Activated T-helper 1 cell treated with Interleukin-2 at 50 U/mL for 16 hours (primary cell): ENCODE measurements around the gene SYT3.
"Not testable (repeated sequence)": the region's sequence is repeated elsewhere in the genome, so short reads cannot be mapped to it uniquely, and the experiment has no call there.

Source experiments
- DNase-seq: peaks from one replicate; pipeline ENCODE4 v3.0.0-alpha.2; 2020; ENCODE audit warnings: low read depth

SYT3 gene

DNA sequence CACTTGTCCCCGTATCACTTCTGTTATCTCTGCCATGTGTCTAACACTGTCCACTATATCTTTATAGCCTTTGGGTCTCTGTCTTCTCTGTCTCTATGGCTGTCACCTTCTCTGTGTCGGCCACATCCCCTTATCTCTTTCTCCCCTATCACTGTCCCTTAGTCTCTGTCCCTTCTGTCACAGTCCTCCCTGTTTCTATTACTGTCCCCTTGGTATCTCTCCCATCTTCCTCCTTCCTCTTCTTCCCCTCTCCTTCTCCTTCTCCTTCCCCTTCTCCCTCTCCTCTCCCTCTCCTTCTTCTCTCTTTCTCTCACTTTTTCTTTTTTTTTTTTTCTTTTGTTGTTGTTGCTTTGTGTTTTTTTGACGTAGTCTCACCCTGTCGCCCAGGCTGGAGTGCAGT lies 36.7 kb downstream of the SYT3 start:
- DNase-seq = no peak

DNA sequence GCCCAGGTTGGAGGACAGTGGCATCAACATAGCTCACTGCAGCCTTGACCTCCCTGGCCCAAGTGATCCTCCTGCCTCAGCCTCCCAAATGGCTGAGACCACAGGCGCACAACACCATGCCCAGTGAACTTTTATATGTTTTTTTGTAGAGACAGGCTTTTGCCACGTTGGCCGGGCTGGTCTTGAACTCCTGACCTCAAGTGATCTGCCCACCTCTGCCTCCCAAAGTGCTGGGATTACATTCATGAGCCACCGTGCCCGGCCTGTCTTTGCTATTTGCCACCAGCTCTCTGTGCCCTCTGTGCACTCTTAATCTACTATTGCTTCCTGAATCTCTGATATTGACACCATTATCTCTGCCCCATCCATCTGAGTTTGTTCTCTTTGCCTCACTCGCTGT lies 37.2 kb downstream of the SYT3 start:
- DNase-seq = no peak

DNA sequence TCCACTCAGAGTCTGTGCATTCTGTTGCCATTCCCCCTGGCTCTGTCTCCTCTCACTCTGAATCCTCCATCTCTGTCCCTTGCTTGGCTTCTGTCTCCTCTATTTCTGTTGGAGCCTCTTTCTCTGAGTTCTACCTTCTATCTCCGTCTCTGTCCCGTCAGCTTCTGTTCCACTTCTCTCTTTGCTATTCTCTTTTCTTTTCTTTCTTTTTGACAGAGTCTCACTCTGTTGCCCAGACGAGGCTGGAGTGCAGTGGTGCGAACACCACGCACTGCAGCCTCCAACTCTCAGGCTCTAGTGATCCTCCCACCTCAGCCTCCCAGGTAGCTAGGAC lies 37.6 kb downstream of the SYT3 start:
- DNase-seq = no peak

DNA sequence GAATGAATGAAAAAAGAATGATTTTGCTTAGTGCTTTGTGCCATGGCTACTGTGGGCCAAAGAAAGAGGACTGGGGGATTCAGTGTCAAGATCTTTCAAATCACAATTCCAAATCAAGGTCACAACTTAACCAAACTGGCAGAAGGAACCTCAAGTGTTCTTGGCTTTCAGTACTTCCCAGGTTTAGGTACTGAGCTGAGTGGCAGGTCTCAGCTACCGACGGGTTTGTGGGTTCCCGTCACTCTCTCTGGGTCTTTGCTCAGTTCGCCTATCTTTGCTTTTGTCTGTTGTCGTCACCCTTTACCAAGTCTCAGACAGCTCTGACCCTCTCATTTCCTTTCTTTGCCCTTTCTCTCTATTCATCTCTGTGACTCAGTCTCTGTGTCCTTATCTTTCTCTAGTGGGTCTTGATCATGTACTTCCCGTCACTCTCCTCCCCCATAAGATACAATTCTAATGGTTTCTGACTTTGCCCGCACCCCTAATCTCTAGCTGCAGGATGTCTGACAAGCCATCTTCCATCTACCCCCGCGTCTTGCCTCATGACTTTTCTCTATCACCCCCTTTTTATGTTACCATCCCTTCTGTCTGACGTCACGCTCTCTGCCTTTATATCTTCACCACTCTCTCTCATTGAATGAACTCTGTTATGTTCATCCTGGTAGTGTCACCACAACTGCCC lies 38.1 kb downstream of the SYT3 start:
- no peak for DNase-seq

DNA sequence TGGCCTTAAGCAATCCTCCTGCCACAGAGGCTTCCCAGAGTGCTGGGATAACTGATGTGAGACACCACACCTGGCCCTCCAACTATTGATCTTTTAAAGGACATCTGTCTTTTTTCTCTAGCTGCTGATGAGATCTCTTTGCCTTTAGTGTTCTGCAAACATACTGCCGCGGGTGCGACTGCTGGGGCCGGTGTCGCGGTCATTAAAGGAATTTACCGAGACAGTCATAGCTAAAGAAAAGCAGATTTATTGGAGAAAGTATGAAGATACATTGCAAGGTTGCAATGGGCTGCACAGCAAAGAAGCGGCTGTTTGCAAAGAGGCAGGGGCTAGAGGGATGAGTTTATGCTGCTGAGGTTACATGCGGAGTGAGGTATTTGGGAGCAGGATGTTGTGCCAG lies 40.3 kb downstream of the SYT3 start:
- DNase-seq = no peak

DNA sequence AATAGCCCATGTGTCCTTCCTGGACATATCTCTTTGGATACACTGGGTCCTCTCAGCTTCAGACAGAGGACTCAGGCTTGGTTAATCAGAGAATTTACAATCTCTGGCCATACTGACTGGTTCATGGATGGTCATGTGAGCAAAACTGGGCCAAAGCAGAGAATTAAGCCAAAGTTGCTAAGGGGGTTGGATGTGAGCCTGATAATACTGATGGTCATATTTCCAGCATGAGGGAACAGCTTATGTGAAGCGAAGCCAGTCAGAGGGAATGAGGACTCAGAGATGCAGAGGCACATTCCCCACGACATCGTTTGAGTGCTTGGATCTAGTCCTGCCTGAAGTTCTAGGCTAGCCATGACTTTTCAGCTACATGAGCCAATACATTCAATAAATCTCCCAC lies 49.5 kb downstream of the SYT3 start:
- no peak for DNase-seq

DNA sequence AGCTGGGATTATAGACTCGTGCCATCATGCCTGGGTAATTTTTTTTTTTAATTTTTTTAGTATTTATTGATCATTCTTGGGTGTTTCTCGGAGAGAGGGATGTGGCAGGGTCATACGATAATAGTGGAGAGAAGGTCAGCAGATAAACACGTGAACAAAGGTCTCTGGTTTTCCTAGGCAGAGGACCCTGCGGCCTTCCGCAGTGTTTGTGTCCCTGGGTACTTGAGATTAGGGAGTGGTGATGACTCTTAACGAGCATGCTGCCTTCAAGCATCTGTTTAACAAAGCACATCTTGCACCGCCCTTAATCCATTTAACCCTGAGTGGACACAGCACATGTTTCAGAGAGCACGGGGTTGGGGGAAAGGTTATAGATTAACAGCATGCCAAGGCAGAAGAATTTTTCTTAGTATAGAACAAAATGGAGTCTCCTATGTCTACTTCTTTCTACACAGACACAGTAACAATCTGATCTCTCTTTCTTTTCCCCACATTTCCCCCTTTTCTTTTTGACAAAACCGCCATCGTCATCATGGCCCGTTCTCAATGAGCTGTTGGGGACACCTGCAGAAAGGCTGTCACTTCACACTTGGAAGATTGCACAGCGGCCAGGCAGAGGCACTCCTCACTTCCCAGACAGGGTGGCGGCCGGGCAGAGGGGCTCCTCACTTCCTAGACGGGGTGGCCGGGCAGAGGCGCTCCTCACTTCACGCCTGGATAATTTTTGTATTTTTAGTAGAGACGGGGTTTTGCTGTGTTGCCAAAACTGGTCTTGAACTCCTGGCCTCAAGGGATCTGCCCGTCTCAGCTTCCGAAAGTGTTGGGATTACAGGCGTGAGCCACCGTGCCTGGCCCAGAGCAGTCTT lies 57.7 kb downstream of the SYT3 start:
- DNase-seq = not testable (repeated sequence)

DNA sequence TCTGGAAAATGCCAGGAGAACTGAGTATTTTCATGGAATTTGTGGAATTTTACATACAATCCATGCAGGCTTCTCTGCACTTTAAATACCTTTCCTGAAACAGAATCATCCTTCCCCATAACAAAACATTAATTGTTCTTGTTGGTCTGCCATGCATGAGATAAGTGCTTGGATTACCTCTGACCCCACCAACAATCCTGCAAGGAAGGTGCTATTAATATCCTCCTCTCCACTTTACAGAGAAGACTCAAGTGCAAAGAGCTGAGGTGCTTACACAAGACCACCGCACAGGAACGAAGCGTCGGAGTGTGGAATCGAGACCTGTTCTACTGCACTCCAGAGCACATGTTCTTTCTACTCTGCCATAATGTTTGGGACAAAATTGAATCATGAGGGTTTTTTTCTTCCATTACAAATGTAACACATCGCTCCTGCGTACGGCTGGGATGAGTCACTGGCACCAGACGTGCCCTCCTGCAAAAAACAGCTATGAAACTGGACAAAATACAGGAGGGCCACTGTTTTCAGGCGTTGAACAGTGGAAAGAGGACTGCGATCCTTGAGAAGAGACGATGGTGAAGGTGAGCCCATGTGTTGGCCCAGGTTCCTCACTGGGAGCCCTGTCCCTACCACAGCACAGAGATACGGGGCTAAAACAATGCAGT lies 58.6 kb downstream of the SYT3 start:
- no peak for DNase-seq

DNA sequence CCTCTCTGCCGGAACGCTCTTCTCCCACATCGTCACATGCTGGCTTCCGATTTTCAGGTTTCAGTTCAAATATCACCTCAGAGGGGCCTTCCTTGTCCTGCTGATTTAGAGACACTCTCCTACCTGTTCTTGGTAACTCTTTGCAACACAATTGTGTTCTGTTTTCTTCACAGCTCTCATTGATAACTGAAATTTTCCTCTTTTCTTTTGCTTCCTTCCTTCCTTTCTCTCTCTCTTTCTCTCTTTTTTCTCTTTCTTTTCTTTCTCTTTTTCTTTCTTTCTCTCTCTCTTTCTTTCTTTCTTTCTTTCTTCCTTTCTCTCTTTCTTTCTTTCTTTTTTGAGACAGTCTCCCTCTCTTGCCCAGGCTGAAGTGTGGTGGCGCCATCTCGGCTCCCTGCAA lies 59.4 kb downstream of the SYT3 start:
- no peak for DNase-seq

DNA sequence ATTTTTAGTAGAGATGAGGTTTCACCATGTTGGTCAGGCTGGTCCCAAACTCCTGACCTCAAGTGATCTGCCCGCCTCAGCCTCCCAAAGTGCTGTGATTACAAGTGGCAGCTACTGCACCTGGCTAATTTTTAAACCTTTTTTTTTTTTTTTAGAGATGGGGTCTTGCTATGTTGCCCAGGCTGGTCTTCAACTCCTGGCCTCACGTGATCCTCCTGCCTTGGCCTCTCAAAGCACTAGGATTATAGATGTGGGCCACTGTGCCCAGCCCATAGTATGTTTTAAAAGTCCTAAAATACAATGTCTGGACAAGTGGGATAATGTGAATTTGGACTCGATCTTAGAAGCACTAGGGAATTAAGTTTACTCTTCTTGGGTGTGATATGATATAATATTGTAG lies 62.9 kb downstream of the SYT3 start:
- DNase-seq = not testable (repeated sequence)

DNA sequence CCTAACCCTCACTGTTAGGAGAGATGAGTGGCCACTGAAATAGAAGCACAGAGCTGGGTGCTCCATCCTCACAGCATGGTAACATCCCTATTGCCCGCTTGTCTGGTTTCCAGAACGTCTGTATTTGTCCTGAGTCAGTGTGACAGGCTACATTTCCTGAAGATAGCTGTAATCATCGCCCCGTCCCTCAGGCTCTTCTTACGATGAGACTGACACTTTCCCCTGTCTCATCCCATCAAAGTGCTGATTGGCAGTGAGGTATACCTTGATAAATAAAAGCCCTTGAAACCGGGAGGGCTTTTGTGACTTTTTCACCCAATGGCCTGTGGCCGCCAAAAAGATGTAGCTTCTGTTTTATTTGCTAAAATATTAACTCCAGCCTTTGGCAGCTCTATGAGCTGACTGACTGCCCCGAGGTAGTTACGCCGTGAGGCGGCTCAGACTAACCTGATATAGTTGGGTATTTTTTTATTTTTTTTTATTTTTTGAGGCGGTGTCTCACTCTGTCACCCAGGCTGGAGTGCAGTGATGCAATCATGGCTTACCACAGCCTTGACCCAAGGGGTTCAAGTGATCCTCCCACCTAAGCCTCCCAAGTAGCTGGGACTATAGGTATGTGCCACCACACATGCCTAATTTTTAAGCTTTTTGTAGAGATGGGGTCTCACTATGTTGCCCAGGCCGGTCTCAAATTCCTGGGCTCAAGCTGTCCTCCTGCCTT lies 65.8 kb downstream of the SYT3 start:
- DNase-seq = no peak
